ENCODE data around the gene ATF4.

ATF4 gene

GRCh38 chr22:39520226-39521105 is at the start of gene ATF4 (continued):
- peak; percentile 4; the same call in 1 of the 2 replicates for TF ChIP-seq ZNF335 (tag by site-specific recombination; conservative IDR thresholded peaks at IDR 0.05)
- TF ChIP-seq YY1 (tag by site-specific recombination; IDR thresholded peaks at IDR 0.05) = peak; percentile 89
- TF ChIP-seq BCL11B (tag by site-specific recombination; IDR thresholded peaks at IDR 0.05; ENCODE audit: low read depth) = no peak; the same call in 1 of the 2 replicates
- no peak for TF ChIP-seq ZNF701 (tag by site-specific recombination; IDR thresholded peaks at IDR 0.05)
- TF ChIP-seq ZNF280C (tag by site-specific recombination; IDR thresholded peaks at IDR 0.05) = no peak
- TF ChIP-seq ZNF311 (tag by site-specific recombination; IDR thresholded peaks at IDR 0.05; ENCODE audit: borderline replicate concordance) = no peak
- peak; percentile 81 for TF ChIP-seq ZBTB48 (tag by site-specific recombination; IDR thresholded peaks at IDR 0.05)
- TF ChIP-seq ZNF266 (tag by site-specific recombination; IDR thresholded peaks at IDR 0.05; ENCODE audit: low read depth) = 0 out of 2 replicates have a peak, but pooled peaks have one; percentile 8
- no peak for TF ChIP-seq ZNF174 (tag by site-specific recombination; IDR thresholded peaks at IDR 0.05)
- TF ChIP-seq KLF1 (tag by site-specific recombination; IDR thresholded peaks at IDR 0.05) = peak; percentile 81
- peak; percentile 8; the same call in 1 of the 2 replicates for TF ChIP-seq ZBTB20 (tag by site-specific recombination; IDR thresholded peaks at IDR 0.05)
- TF ChIP-seq ZFP3 (tag by site-specific recombination; IDR thresholded peaks at IDR 0.05; ENCODE audit: low read depth) = no peak; the same call in 1 of the 2 replicates
- no peak; the same call in 1 of the 2 replicates for TF ChIP-seq GLIS2 (tag by site-specific recombination; IDR thresholded peaks at IDR 0.05)
- TF ChIP-seq SP2 (tag by site-specific recombination; IDR thresholded peaks at IDR 0.05) = peak; percentile 79
- 0 out of 2 replicates have a peak, but pooled peaks have one; percentile 14 for TF ChIP-seq ZBTB44 (tag by site-specific recombination; IDR thresholded peaks at IDR 0.05)
- TF ChIP-seq ZNF670 (tag by site-specific recombination; IDR thresholded peaks at IDR 0.05; ENCODE audit: low read depth) = no peak
- TF ChIP-seq ZNF112 (tag by site-specific recombination; IDR thresholded peaks at IDR 0.05) = no peak
- TF ChIP-seq KLF7 (tag by site-specific recombination; IDR thresholded peaks at IDR 0.05; ENCODE audit: borderline replicate concordance) = peak; percentile 98
- TF ChIP-seq, protein P1, sequence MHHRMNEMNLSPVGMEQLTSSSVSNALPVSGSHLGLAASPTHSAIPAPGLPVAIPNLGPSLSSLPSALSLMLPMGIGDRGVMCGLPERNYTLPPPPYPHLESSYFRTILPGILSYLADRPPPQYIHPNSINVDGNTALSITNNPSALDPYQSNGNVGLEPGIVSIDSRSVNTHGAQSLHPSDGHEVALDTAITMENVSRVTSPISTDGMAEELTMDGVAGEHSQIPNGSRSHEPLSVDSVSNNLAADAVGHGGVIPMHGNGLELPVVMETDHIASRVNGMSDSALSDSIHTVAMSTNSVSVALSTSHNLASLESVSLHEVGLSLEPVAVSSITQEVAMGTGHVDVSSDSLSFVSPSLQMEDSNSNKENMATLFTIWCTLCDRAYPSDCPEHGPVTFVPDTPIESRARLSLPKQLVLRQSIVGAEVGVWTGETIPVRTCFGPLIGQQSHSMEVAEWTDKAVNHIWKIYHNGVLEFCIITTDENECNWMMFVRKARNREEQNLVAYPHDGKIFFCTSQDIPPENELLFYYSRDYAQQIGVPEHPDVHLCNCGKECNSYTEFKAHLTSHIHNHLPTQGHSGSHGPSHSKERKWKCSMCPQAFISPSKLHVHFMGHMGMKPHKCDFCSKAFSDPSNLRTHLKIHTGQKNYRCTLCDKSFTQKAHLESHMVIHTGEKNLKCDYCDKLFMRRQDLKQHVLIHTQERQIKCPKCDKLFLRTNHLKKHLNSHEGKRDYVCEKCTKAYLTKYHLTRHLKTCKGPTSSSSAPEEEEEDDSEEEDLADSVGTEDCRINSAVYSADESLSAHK (tag by site-specific recombination; IDR thresholded peaks at IDR 0.05) = peak; percentile 62
- TF ChIP-seq RBAK (tag by site-specific recombination; IDR thresholded peaks at IDR 0.05) = peak; percentile 76; the same call in 1 of the 2 replicates
- peak; percentile 73; the same call in 1 of the 2 replicates for TF ChIP-seq ZNF777 (tag by site-specific recombination; IDR thresholded peaks at IDR 0.05; ENCODE audit: borderline replicate concordance)
- TF ChIP-seq ZNF221 (tag by site-specific recombination; IDR thresholded peaks at IDR 0.05; ENCODE audit: borderline replicate concordance) = no peak
- peak; percentile 82 for TF ChIP-seq ZFP69B (tag by site-specific recombination; IDR thresholded peaks at IDR 0.05)
- peak; percentile 100 for TF ChIP-seq ZNF114 (tag by site-specific recombination; IDR thresholded peaks at IDR 0.05)
- TF ChIP-seq ZNF157 (tag by site-specific recombination; IDR thresholded peaks at IDR 0.05) = peak; percentile 32; the same call in 1 of the 2 replicates
- peak; percentile 84 for TF ChIP-seq ZNF366 (tag by site-specific recombination; conservative IDR thresholded peaks at IDR 0.05)
- no peak for TF ChIP-seq ZNF433 (tag by site-specific recombination; IDR thresholded peaks at IDR 0.05; ENCODE audit: low read depth)
- no peak for TF ChIP-seq ZNF23 (tag by site-specific recombination; IDR thresholded peaks at IDR 0.05; ENCODE audit: borderline replicate concordance)
- peak; percentile 28; the same call in 1 of the 2 replicates for TF ChIP-seq ZSCAN4 (tag by site-specific recombination; IDR thresholded peaks at IDR 0.05)
- TF ChIP-seq, protein P2, sequence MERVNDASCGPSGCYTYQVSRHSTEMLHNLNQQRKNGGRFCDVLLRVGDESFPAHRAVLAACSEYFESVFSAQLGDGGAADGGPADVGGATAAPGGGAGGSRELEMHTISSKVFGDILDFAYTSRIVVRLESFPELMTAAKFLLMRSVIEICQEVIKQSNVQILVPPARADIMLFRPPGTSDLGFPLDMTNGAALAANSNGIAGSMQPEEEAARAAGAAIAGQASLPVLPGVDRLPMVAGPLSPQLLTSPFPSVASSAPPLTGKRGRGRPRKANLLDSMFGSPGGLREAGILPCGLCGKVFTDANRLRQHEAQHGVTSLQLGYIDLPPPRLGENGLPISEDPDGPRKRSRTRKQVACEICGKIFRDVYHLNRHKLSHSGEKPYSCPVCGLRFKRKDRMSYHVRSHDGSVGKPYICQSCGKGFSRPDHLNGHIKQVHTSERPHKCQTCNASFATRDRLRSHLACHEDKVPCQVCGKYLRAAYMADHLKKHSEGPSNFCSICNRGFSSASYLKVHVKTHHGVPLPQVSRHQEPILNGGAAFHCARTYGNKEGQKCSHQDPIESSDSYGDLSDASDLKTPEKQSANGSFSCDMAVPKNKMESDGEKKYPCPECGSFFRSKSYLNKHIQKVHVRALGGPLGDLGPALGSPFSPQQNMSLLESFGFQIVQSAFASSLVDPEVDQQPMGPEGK (tag by site-specific recombination; IDR thresholded peaks at IDR 0.05) = peak; percentile 29
